SK-N-SH treated with all-trans-retinoic acid at 6 μM for 48 hours (cell line): ENCODE data around the gene APLN.

Experiments used
- ATAC-seq: fragments of 200-7000 bp; cut with Tn5 transposase; 3 replicates; pipeline ENCODE4 v1.9.1; 2020; ENCODE audit warnings: mild to moderate bottlenecking, moderate library complexity
- ARNTL ChIP-seq: fragments of 450-650 bp; formaldehyde crosslinking; IDR thresholded peaks from 2 replicates; pipeline ENCODE4 v1.5.0; 2020; ENCODE audit warnings: low read depth, mild to moderate bottlenecking, moderate library complexity, borderline replicate concordance
- BACH2 ChIP-seq: fragments of 250-450 bp; sonication (Bioruptor Pico); IDR thresholded peaks from 2 replicates; pipeline ENCODE4 v1.9.0; 2021; ENCODE audit warnings: mild to moderate bottlenecking, borderline replicate concordance
- CSDC2 ChIP-seq: fragments of 250-450 bp; sonication (Bioruptor Pico); IDR thresholded peaks from 2 replicates; pipeline ENCODE4 v1.5.0; 2020; ENCODE audit warnings: mild to moderate bottlenecking, moderate library complexity
- CSRNP3 ChIP-seq: fragments of 250-450 bp; sonication (Bioruptor Pico); IDR thresholded peaks from 2 replicates; pipeline ENCODE4 v1.5.1; 2021; ENCODE audit warnings: mild to moderate bottlenecking, moderate library complexity
- ESRRG ChIP-seq: fragments of 250-450 bp; sonication (Bioruptor Pico); IDR thresholded peaks from 2 replicates; pipeline ENCODE4 v1.6.1; 2021; ENCODE audit warnings: mild to moderate bottlenecking
- GLIS3 ChIP-seq: fragments of 250-450 bp; sonication (Bioruptor Pico); IDR thresholded peaks from 2 replicates; pipeline ENCODE4 v1.5.0; 2020; ENCODE audit warnings: mild to moderate bottlenecking, moderate library complexity
- ISL1 ChIP-seq: fragments of 250-450 bp; sonication (Bioruptor Pico); IDR thresholded peaks from 2 replicates; pipeline ENCODE4 v2.1.2; 2022; ENCODE audit warnings: mild to moderate bottlenecking, moderate library complexity
- OSR1 ChIP-seq: fragments of 250-450 bp; sonication (Bioruptor Pico); IDR thresholded peaks from 2 replicates; pipeline ENCODE4 v1.8.0; 2022; ENCODE audit warnings: moderate library complexity, mild to moderate bottlenecking, inconsistent platforms
- PPARA ChIP-seq: fragments of 250-450 bp; sonication (Bioruptor Pico); IDR thresholded peaks from 2 replicates; pipeline ENCODE4 v1.5.0; 2020; ENCODE audit warnings: mild to moderate bottlenecking, borderline replicate concordance
- RARB ChIP-seq: fragments of 250-450 bp; sonication (Bioruptor Pico); IDR thresholded peaks from 2 replicates; pipeline ENCODE4 v1.8.0; 2021; ENCODE audit warnings: mild to moderate bottlenecking, moderate library complexity
- SNAI2 ChIP-seq: fragments of 250-450 bp; sonication (Bioruptor Pico); IDR thresholded peaks from 2 replicates; pipeline ENCODE4 v1.5.0; 2020; ENCODE audit warnings: mild to moderate bottlenecking, moderate library complexity
- TCF4 ChIP-seq: fragments of 250-450 bp; sonication (Bioruptor Pico); IDR thresholded peaks from 2 replicates; pipeline ENCODE4 v1.8.0; 2021; ENCODE audit warnings: mild to moderate bottlenecking, moderate library complexity, borderline replicate concordance
- TOX ChIP-seq: fragments of 250-450 bp; sonication (Bioruptor Pico); IDR thresholded peaks from 2 replicates; pipeline ENCODE4 v1.8.0; 2021; ENCODE audit warnings: mild to moderate bottlenecking, moderate library complexity, borderline replicate concordance
- TSHZ2 ChIP-seq: fragments of 250-450 bp; sonication (Bioruptor Pico); IDR thresholded peaks from 2 replicates; pipeline ENCODE4 v1.5.0; 2020; ENCODE audit warnings: mild to moderate bottlenecking, moderate library complexity
- ZC3H10 ChIP-seq: fragments of 250-450 bp; sonication (Bioruptor Pico); IDR thresholded peaks from 2 replicates; pipeline ENCODE4 v1.5.1; 2021; ENCODE audit warnings: mild to moderate bottlenecking, moderate library complexity
- ZFP3 ChIP-seq: fragments of 250-450 bp; sonication (Bioruptor Pico); IDR thresholded peaks from 2 replicates; pipeline ENCODE4 v1.5.0; 2020; ENCODE audit warnings: mild to moderate bottlenecking, moderate library complexity
- ZNF565 ChIP-seq: fragments of 450-650 bp; formaldehyde crosslinking; conservative IDR thresholded peaks from 2 replicates; pipeline ENCODE4 v1.5.0; 2020; ENCODE audit warnings: low read depth, mild to moderate bottlenecking, moderate library complexity
- ZNF70 ChIP-seq: fragments of 450-650 bp; formaldehyde crosslinking; IDR thresholded peaks from 2 replicates; pipeline ENCODE4 v1.5.0; 2020; ENCODE audit warnings: mild to moderate bottlenecking, moderate library complexity
- ZNF8 ChIP-seq: fragments of 450-650 bp; formaldehyde crosslinking; IDR thresholded peaks from 2 replicates; pipeline ENCODE4 v1.5.0; 2020; ENCODE audit warnings: mild to moderate bottlenecking, moderate library complexity
- TF ChIP-seq, protein P1 (sequence below): fragments of 250-450 bp; sonication (Bioruptor Pico); IDR thresholded peaks from 2 replicates; pipeline ENCODE4 v1.8.0; 2021; ENCODE audit warnings: low read depth, mild to moderate bottlenecking, moderate library complexity, borderline replicate concordance
- TF ChIP-seq, protein P2 (sequence below): fragments of 250-450 bp; sonication (Bioruptor Pico); IDR thresholded peaks from 2 replicates; pipeline ENCODE4 v1.8.0; 2020; ENCODE audit warnings: mild to moderate bottlenecking, moderate library complexity, borderline replicate concordance

APLN gene

GRCh38 chrX:129661369-129661768 lies 6.6 kb upstream of the APLN start:
- ATAC-seq, result no peak
- TF ChIP-seq TCF4 (CRISPR knock-in tag) (no peak), GLIS3 (CRISPR knock-in tag) (no peak), CSRNP3 (no peak), SNAI2 (CRISPR knock-in tag) (no peak), ZFP3 (CRISPR knock-in tag) (no peak), PPARA (CRISPR knock-in tag) (no peak), ISL1 (no peak), RARB (CRISPR knock-in tag) (no peak)

DNA sequence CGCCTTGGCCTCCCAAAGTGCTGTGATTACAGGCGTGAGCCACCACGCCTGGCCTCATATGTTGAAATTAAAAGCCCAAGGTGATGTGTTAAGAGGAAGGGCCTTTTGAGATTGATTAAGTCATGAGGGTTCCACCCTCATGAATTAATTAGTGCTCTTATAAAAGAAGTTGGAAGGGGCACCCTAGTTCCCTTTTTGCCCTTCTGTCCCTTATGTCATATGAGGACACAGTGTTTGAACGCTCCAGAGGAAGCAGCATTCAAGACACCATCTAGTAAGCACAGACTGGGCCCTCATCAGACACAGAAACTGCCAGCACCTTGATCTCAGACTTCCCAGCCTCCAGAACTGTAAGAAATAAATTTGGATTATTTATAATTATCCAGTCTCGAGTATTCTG lies 5.1 kb upstream of the APLN start:
- TF ChIP-seq TCF4 (CRISPR knock-in tag) (no peak), RARB (CRISPR knock-in tag) (no peak), OSR1 (no peak), GLIS3 (CRISPR knock-in tag) (no peak), BACH2 (CRISPR knock-in tag) (no peak), ZFP3 (CRISPR knock-in tag) (no peak), TOX (CRISPR knock-in tag) (no peak), TSHZ2 (CRISPR knock-in tag) (no peak), ZNF565 (CRISPR knock-in tag) (no peak), ESRRG (CRISPR knock-in tag) (no peak), PPARA (CRISPR knock-in tag) (no peak), ZNF70 (CRISPR knock-in tag) (no peak), ZC3H10 (CRISPR knock-in tag) (no peak), CSRNP3 (no peak), CSDC2 (CRISPR knock-in tag) (no peak), ZNF8 (no peak), ISL1 (no peak), ARNTL (CRISPR knock-in tag) (no peak)
- TF ChIP-seq, protein P1, sequence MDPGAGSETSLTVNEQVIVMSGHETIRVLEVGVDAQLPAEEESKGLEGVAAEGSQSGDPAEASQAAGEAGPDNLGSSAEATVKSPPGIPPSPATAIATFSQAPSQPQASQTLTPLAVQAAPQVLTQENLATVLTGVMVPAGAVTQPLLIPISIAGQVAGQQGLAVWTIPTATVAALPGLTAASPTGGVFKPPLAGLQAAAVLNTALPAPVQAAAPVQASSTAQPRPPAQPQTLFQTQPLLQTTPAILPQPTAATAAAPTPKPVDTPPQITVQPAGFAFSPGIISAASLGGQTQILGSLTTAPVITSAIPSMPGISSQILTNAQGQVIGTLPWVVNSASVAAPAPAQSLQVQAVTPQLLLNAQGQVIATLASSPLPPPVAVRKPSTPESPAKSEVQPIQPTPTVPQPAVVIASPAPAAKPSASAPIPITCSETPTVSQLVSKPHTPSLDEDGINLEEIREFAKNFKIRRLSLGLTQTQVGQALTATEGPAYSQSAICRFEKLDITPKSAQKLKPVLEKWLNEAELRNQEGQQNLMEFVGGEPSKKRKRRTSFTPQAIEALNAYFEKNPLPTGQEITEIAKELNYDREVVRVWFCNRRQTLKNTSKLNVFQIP, result no peak
- TF ChIP-seq, protein P2, sequence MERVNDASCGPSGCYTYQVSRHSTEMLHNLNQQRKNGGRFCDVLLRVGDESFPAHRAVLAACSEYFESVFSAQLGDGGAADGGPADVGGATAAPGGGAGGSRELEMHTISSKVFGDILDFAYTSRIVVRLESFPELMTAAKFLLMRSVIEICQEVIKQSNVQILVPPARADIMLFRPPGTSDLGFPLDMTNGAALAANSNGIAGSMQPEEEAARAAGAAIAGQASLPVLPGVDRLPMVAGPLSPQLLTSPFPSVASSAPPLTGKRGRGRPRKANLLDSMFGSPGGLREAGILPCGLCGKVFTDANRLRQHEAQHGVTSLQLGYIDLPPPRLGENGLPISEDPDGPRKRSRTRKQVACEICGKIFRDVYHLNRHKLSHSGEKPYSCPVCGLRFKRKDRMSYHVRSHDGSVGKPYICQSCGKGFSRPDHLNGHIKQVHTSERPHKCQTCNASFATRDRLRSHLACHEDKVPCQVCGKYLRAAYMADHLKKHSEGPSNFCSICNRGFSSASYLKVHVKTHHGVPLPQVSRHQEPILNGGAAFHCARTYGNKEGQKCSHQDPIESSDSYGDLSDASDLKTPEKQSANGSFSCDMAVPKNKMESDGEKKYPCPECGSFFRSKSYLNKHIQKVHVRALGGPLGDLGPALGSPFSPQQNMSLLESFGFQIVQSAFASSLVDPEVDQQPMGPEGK (CRISPR knock-in tag), result no peak
- ATAC-seq, result no peak

GRCh38 chrX:129659141-129659540 lies 4.4 kb upstream of the APLN start:
- no peak for ATAC-seq
- TF ChIP-seq ZC3H10 (CRISPR knock-in tag) (no peak), CSRNP3 (no peak), ZNF565 (CRISPR knock-in tag) (no peak), SNAI2 (CRISPR knock-in tag) (no peak), ESRRG (CRISPR knock-in tag) (no peak), TCF4 (CRISPR knock-in tag) (no peak), ISL1 (no peak), ARNTL (CRISPR knock-in tag) (no peak), ZNF70 (CRISPR knock-in tag) (no peak), CSDC2 (CRISPR knock-in tag) (no peak), PPARA (CRISPR knock-in tag) (no peak), TOX (CRISPR knock-in tag) (no peak)
- TF ChIP-seq, protein P2 (CRISPR knock-in tag), result no peak
